Lower lobe of right lung (tissue), 2 donors: ENCODE data around the gene ATRNL1. TPM values are rescaled to one million over a fixed set of nuclear protein-coding genes. Genes with fewer than 3 reads are reported as not detected.

Experiments
- ATAC-seq, 2 donors: fragments of 200-7000 bp; cut with Tn5 transposase; one replicate each; pipeline ENCODE4 v1.9.1; 2020 to 2022; ENCODE audit warnings: mild to moderate bottlenecking in 2 of 2, moderate library complexity in 2 of 2
- DNase-seq: peaks from one replicate; pipeline ENCODE4 v3.0.0-alpha.2; 2020
- H3K27ac ChIP-seq: fragments of 200-600 bp; one replicate; pipeline ENCODE4 v1.8.0; 2022
- H3K27me3 ChIP-seq: fragments of 200-600 bp; one replicate; pipeline ENCODE4 v1.8.0; 2022; ENCODE audit warnings: low read depth
- H3K36me3 ChIP-seq: fragments of 200-600 bp; one replicate; pipeline ENCODE4 v1.8.0; 2022; ENCODE audit warnings: mild to moderate bottlenecking
- H3K4me1 ChIP-seq: fragments of 200-600 bp; one replicate; pipeline ENCODE4 v1.8.0; 2022
- H3K4me3 ChIP-seq: fragments of 200-600 bp; one replicate; pipeline ENCODE4 v1.8.0; 2022; ENCODE audit warnings: mild to moderate bottlenecking
- H3K9me3 ChIP-seq: fragments of 200-600 bp; one replicate; pipeline ENCODE4 v1.8.0; 2022
- CTCF ChIP-seq: fragments of 200-600 bp; IDR thresholded peaks from one replicate; pipeline ENCODE4 v1.8.0; 2022; ENCODE audit warnings: antibody characterized with exemption, mild to moderate bottlenecking
- intact Hi-C: fragments of 100-400 bp; cut with DNase I; formaldehyde crosslinking; loops from one replicate; pipeline ENCODE4 v1.11.0; 2022
- total RNA-seq: library from RNA; stranded (reverse); fragmentation: NEBNext Ultra II Directional; extraction: Animal tissue kit (Norgen Biotek cat#: 25700); gene quantifications from one replicate; pipeline ENCODE4 v1.2.1, GENCODE V29; 2021
- donor health status: DM: no; HTN: yes; CAD: no; lungs with severe emphysema.

ATRNL1 gene
- total RNA-seq, 1 donor from 2014 or later: 0.92 TPM

DNA sequence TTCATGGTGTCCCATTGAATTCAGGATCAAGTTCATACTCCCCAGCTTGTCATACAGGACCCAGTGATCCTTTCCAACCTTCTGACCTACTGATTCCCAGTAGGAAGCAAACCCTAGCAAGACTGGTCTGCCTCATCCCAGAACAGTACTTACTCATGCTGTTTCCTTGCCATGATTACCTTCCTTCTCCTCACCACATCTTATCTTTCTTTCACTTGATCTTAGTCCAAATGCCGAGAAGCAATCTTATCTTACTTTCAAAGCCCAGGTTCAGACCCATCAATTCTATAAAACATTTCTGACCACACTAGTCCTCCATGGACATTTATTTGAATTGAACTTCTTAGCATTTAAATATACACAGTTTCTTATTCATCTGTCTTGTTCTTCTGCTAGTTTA lies 26.6 kb upstream of the ATRNL1 start:
- intact Hi-C loops: no loop called here

DNA sequence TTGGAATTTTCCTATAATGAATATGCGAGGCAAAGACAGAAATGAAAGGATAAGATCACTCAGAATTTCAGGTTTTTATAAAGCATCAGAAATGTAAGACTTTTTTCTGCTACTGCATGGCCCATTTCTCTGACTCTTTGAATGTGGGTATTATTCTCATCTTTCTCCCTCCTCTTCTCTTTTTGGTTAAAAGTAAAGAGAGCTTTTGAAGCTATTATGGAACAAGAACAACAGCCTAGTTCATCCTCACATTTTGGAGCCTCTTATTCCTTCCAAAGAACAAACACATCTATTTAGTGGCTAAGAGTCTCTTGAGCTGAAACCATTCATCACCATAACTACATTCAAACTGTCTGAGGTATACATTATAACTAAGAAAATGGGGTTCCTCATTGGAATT lies 19.4 kb upstream of the ATRNL1 start:
- intact Hi-C loops: no loop called here
- DNase-seq (no peak), ATAC-seq (no peak)
- Histone ChIP-seq H3K36me3 (no peaks in the 10 kb centered on the region), H3K27ac (no peak overlapping the region), H3K4me3 (no peak overlapping the region), H3K4me1 (no peaks in the 10 kb centered on the region), H3K27me3 (no peaks in the 10 kb centered on the region), H3K9me3 (peaks cover under 1% of the 10 kb centered on the region)
- TF ChIP-seq CTCF: no peak

More for the DNA sequence above, 26.6 kb upstream of the ATRNL1 start:
- Histone ChIP-seq H3K9me3 (no peaks in the 10 kb centered on the region), H3K27ac (no peak overlapping the region), H3K36me3 (no peaks in the 10 kb centered on the region), H3K27me3 (no peaks in the 10 kb centered on the region), H3K4me3 (no peak overlapping the region), H3K4me1 (no peaks in the 10 kb centered on the region)
- no peak for DNase-seq
- ATAC-seq: no peak
- no peak for TF ChIP-seq CTCF

DNA sequence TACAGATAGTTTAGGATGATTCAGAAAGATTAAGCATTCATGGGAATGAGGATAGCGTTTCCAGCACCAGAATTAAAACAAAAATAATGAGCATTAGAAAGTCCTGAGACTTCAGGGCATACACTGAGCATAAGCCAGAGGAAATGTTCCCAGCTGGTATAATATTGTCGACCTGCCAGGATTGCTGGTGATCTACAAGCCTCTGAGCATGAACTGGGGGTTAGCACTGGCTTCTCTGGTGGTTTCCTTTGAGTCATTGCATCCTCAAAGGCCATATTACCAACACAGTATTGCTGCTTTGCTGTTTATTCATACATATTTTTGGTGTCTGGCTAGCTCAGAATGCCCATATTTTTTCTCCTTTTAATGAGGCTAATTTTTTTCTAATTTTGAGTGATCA lies 10.7 kb upstream of the ATRNL1 start:
- intact Hi-C loops: no loop called here
- Histone ChIP-seq H3K4me3 (no peak overlapping the region), H3K36me3 (no peaks in the 10 kb centered on the region), H3K27ac (no peak overlapping the region), H3K27me3 (no peaks in the 10 kb centered on the region), H3K9me3 (peaks cover 10% of the 10 kb centered on the region), H3K4me1 (no peaks in the 10 kb centered on the region)
- no peak for TF ChIP-seq CTCF
- ATAC-seq (no peak), DNase-seq (no peak)

GRCh38 chr10:115084277-115084850 lies 8.8 kb upstream of the ATRNL1 start:
- Histone ChIP-seq H3K4me1 (no peaks in the 10 kb centered on the region), H3K27ac (no peak overlapping the region), H3K9me3 (peaks cover 4% of the 10 kb centered on the region), H3K4me3 (no peak overlapping the region), H3K36me3 (no peaks in the 10 kb centered on the region), H3K27me3 (no peaks in the 10 kb centered on the region)
- ATAC-seq (no peak), DNase-seq (no peak)
- intact Hi-C loops: no loop called here
- TF ChIP-seq CTCF: no peak

- no peak for ATAC-seq
- Histone ChIP-seq H3K27ac (no peak overlapping the region), H3K9me3 (peaks cover 4% of the 10 kb centered on the region), H3K4me3 (no peak overlapping the region), H3K36me3 (no peaks in the 10 kb centered on the region), H3K27me3 (peaks cover 36% of the 10 kb centered on the region), H3K4me1 (peaks cover 16% of the 10 kb centered on the region)
- no peak for TF ChIP-seq CTCF
- intact Hi-C loops: no loop called here
- DNase-seq: no peak
These were observed 2.0 kb upstream of the ATRNL1 start for GRCh38 chr10:115091161-115091560.

DNA sequence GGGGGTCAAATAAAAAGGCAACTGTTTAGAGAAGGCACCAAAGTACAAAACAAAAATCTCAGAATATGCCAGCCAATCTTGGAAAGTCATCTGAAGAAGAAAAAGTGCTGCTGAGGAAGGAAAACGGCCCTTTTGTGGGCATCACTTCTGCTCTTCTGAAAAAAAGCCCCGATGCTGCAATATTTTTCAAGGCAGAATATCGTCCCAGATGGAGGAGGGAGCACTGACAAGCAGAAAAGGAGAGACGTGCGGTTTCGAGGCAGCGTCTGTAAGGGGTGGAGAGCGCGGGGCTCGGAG lies 959 bp upstream of the ATRNL1 start:
- intact Hi-C loops: no loop called here
- no peaks in the 10 kb centered on the region for H3K36me3 ChIP-seq
- H3K27me3 ChIP-seq: peaks cover 39% of the 10 kb centered on the region
- TF ChIP-seq CTCF: no peak
- peaks cover 3% of the 10 kb centered on the region for H3K9me3 ChIP-seq
- H3K27ac ChIP-seq: no peak overlapping the region
- peak in 1 of 2 donors; percentile 24 for ATAC-seq
- peak overlapping the region; percentile 60 for H3K4me3 ChIP-seq
- DNase-seq: no peak
- peaks cover 16% of the 10 kb centered on the region for H3K4me1 ChIP-seq
